ENCODE measurements around the gene TIMD4.
"Not testable (repeated sequence)": the region's sequence is repeated elsewhere in the genome, so short reads cannot be mapped to it uniquely, and the experiment has no call there.

Gene TIMD4

GRCh38 chr5:156927545-156927944 is 35.5 kb downstream of the TIMD4 start:
- in situ Hi-C loops (cut with MboI; ENCODE audit: low pct_unique_long_range_greater_than_20kb, low sequenced_read_pairs): no loop called here
- no peak for DNase-seq

DNA sequence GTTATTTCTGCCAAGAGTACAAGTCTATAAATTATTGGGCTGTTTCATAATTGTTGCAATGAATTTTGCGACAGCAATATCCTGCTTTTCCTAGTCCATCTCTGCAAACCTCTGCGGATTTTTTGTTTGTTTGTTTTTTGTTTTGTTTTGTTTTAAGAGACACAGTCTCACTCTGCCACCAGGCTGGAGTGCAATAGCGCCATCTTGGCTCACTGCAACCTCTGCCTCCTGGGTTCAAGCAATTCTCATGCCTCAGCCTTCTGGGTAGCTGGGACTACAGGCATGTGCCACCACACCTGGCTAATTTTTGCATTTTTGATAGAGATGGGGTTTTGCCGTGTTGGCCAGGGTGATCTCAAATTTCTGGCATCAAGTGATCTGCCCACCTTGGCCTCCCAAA is 37.3 kb downstream of the TIMD4 start:
- not testable (repeated sequence) for DNase-seq

DNA sequence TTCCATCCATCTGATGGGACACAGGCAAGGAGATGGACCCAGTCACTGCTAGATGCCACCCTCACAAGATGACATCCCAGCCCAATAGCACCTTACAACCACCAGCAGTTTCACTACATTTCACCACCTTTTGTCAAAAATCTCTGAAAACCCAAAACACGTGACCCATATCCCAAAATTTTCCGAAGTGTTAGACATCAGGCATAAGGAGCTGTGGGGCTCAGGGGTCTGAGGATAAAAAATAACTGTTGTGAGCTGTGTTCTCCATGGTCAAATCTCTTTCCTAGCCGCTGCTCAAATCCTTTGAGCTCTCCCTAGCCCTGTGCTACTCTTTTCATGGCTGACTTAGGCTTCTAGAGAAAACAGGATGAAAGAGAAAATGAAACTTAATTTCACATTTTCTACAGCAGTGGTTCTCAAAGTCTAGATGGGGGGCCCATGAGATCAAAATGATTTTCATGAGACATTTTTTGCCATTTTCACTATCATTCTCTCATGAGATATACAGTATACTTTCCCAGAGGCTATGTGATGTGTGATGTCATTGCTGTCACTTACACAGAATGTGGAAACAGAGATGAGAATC is 40.7 kb downstream of the TIMD4 start:
- no peak for DNase-seq
- in situ Hi-C loops (cut with MboI; ENCODE audit: low pct_unique_long_range_greater_than_20kb, low sequenced_read_pairs): no loop called here

More for the DNA sequence above, 37.3 kb downstream of the TIMD4 start:
- in situ Hi-C loops (cut with MboI; ENCODE audit: low pct_unique_long_range_greater_than_20kb, low sequenced_read_pairs): not testable (repeated sequence)

- no peak for DNase-seq
- in situ Hi-C loops (cut with MboI; ENCODE audit: low pct_unique_long_range_greater_than_20kb, low sequenced_read_pairs): no loop called here
These were observed 42.1 kb downstream of the TIMD4 start for GRCh38 chr5:156920861-156921431.

- in situ Hi-C loops (cut with MboI; ENCODE audit: low pct_unique_long_range_greater_than_20kb, low sequenced_read_pairs): no loop called here
- DNase-seq: no peak
These were observed 42.8 kb downstream of the TIMD4 start for GRCh38 chr5:156920042-156920860.

DNA sequence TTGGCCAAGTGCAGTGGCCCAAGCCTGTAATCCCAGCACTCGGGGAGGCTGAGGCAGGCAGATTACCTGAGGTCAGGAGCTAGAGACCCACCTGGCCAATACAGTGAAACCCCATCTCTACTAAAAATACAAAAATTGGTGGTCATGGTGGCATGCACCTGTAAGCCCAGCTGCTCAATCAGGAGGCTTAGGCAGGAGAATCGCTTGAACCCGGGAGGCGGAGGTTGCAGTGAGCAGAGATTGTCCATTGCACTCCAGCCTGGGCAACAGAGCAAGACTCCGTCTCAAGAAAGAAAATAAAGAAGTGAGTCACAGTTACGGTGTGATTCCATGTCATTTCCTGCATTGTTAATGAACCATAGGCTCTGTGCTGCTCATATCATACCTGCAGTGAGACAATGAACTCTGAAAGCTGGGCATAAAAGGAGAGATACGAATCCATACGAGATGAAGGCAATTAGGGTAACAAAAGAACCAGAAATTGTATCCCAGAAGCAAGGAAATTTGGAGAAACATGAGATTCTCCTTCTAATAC is 44.6 kb downstream of the TIMD4 start:
- in situ Hi-C loops (cut with MboI; ENCODE audit: low pct_unique_long_range_greater_than_20kb, low sequenced_read_pairs): no loop called here
- no peak for DNase-seq

- no peak for DNase-seq
- in situ Hi-C loops (cut with MboI; ENCODE audit: low pct_unique_long_range_greater_than_20kb, low sequenced_read_pairs): no loop called here
These were observed 48.7 kb downstream of the TIMD4 start for GRCh38 chr5:156914371-156914737.

GRCh38 chr5:156913719-156914370 is 49.2 kb downstream of the TIMD4 start:
- in situ Hi-C loops (cut with MboI; ENCODE audit: low pct_unique_long_range_greater_than_20kb, low sequenced_read_pairs): no loop called here
- peak; percentile 43 for DNase-seq

- in situ Hi-C loops (cut with MboI; ENCODE audit: low pct_unique_long_range_greater_than_20kb, low sequenced_read_pairs): no loop called here
- no peak for DNase-seq
These were observed 49.7 kb downstream of the TIMD4 start for GRCh38 chr5:156913355-156913718.

DNA sequence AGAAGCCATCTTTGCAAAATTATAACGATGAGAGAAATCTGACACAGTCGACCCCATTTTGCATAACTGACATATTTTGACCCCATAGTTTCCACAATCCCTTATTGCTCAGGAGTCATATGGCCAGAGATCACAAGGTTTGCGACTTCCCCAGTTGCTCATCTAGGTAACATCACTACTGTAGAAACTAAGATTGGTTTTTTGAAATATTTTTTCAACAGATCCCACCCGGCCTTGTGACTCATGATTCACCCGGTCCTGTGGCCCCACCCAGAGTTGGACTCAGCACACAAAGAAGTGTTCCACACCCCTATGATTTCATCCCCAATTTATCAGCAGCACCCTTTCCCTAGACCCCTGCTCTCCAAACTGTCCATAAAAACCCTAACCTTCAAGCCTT is 50.2 kb downstream of the TIMD4 start:
- in situ Hi-C loops (cut with MboI; ENCODE audit: low pct_unique_long_range_greater_than_20kb, low sequenced_read_pairs): no loop called here
- DNase-seq: no peak

- in situ Hi-C loops (cut with MboI; ENCODE audit: low pct_unique_long_range_greater_than_20kb, low sequenced_read_pairs): no loop called here
- no peak for DNase-seq
These were observed 53.8 kb downstream of the TIMD4 start for GRCh38 chr5:156909180-156909579.

GRCh38 chr5:156907667-156908066 is 55.4 kb downstream of the TIMD4 start:
- in situ Hi-C loops (cut with MboI; ENCODE audit: low pct_unique_long_range_greater_than_20kb, low sequenced_read_pairs): no loop called here
- no peak for DNase-seq

GRCh38 chr5:156906807-156907206 is 56.2 kb downstream of the TIMD4 start:
- in situ Hi-C loops (cut with MboI; ENCODE audit: low pct_unique_long_range_greater_than_20kb, low sequenced_read_pairs): no loop called here
- DNase-seq: no peak

DNA sequence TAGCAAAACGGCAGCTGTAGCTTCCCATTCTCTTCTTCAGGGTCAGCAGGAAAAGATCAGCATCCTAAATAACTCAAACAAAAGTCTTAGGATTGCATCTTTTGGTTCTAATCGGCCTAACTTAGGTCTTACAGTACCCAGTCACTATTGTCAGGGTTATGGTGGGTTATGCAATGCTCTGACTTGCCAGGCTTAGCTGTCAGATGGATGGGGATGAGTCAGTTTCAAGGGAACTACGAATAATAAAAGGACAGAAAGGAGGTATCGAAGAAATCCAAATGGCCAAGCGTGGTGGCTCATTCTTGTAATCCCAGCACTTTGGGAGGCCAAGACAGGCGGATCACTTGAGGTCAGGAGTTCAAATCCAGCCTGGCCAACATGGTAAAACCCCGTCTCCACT is 66.5 kb downstream of the TIMD4 start:
- in situ Hi-C loops (cut with MboI; ENCODE audit: low pct_unique_long_range_greater_than_20kb, low sequenced_read_pairs): no loop called here
- no peak for DNase-seq

- in situ Hi-C loops (cut with MboI; ENCODE audit: low pct_unique_long_range_greater_than_20kb, low sequenced_read_pairs): no loop called here
- DNase-seq: no peak
These were observed 69.5 kb downstream of the TIMD4 start for GRCh38 chr5:156893517-156893916.

- no peak for DNase-seq
- in situ Hi-C loops (cut with MboI; ENCODE audit: low pct_unique_long_range_greater_than_20kb, low sequenced_read_pairs): no loop called here
These were observed 70.2 kb downstream of the TIMD4 start for GRCh38 chr5:156892864-156893263.

DNA sequence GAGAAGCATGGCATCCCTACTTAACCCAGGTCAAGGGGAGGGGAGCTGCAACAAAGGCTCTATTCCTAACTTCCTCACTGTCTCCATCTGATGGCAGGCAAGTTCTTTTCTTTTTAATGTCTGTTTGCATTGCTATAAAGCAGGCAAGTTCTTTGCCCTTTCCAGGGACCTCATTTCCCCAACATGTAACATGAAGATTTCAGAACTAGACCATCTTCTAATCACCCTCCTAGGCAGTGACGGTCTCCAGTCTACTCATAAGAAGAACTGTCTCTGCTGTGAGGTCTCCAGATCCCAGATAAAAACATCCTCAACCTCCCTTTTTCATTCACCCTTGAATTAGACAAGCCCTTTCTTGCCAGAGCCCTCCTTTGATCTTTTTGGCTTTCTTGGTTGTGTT is 70.8 kb downstream of the TIMD4 start:
- no peak for DNase-seq
- in situ Hi-C loops (cut with MboI; ENCODE audit: low pct_unique_long_range_greater_than_20kb, low sequenced_read_pairs): no loop called here

- in situ Hi-C loops (cut with MboI; ENCODE audit: low pct_unique_long_range_greater_than_20kb, low sequenced_read_pairs): no loop called here
- no peak for DNase-seq
These were observed 74.5 kb downstream of the TIMD4 start for GRCh38 chr5:156888520-156888919.

- in situ Hi-C loops (cut with MboI; ENCODE audit: low pct_unique_long_range_greater_than_20kb, low sequenced_read_pairs): no loop called here
- no peak for DNase-seq
These were observed 79.6 kb downstream of the TIMD4 start for GRCh38 chr5:156883316-156883875.

Measured in KBM-7 (cell line).